Measurements from ENCODE around the gene TMEM151B.
"Not testable (repeated sequence)": the region's sequence is repeated elsewhere in the genome, so short reads cannot be mapped to it uniquely, and the experiment has no call there.

Gene TMEM151B

DNA sequence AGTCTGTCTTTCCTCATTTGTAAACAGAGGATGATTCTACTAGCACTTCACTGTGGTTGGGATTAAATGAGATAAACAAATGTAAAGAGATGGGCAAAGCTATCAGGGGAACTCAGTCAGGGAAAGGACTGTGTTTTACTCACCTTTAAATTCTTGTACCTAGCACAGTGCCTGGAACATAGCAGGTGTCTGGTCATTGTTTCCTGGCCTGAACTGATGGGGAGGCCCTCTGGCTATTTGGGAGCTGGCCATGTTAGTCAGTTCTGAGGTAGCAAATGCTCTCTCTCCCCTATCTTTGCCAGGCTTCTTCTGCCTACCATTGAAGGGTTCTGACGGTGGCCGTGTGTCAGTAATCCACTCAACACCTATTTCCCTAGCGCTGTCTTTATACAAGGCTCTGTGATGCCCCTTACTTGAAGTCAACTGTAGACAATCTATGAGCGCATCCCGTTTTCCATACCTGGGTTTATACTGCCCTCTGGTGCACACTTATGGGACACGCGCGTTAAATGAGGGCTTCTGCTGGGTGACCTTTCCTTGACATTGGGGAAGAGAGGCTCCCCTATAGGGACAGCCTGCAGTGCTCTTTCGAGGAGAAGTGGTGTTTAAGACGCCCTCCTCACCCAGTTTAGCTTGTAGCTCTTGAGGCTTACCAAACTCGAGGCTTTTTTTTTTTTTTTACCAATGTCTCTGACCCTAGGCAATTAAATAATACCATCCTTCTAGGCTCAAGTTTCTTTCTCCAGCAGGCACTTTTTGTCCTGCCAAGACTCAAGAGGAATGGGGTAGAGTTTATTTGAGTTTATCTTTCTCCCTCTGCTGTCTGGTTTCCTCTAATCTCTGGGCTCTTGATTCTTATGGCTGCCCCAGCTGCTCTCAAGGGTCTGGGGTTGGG is 68.2 kb downstream of the TMEM151B start:
- peak; percentile 20 for DNase-seq (ENCODE audit: low read depth, low spot score)

DNA sequence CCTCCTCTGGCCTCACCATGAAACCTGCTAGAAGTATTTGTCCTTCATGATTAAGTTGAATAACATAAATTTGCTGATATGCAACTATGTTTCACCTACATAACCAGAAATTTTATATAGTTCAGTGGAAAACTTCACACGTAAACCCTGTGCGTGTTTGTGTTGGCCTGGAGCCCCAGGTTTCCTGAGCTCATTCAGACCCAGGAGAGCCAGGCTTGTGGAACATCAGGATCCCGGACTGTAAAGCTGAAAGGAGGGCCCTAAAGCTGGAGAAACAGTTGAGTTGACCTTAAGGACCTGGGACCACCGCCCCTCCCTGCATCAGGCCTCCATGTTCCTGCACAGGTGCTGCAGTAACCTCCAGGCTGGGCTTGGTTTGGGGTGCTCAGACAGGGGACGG is 69.1 kb downstream of the TMEM151B start:
- H3K9ac ChIP-seq (ENCODE audit: insufficient read length), result no peak overlapping the region
- DNase-seq (ENCODE audit: low read depth, low spot score), result no peak
- no peaks in the 10 kb centered on the region for H3K36me3 ChIP-seq (ENCODE audit: insufficient read depth, low read length)
- no peaks in the 10 kb centered on the region for H3K9me3 ChIP-seq (ENCODE audit: low read depth, low read length)
- no peak for TF ChIP-seq POLR2AphosphoS5 (IDR thresholded peaks at IDR 0.05; ENCODE audit: borderline replicate concordance, low read depth, low read length)
- no peak overlapping the region for H3K27ac ChIP-seq
- H3K4me3 ChIP-seq, result no peak overlapping the region

More for the DNA sequence above, 68.2 kb downstream of the TMEM151B start:
- H3K9me3 ChIP-seq (ENCODE audit: low read depth, low read length), result no peaks in the 10 kb centered on the region
- no peaks in the 10 kb centered on the region for H3K36me3 ChIP-seq (ENCODE audit: insufficient read depth, low read length)
- TF ChIP-seq FOXP2 (optimal IDR thresholded peaks at IDR 0.05; ENCODE audit: control extremely low read depth, extremely low read length, insufficient read depth), result no peak
- no peak for TF ChIP-seq POLR2AphosphoS5 (IDR thresholded peaks at IDR 0.05; ENCODE audit: borderline replicate concordance, low read depth, low read length)
- TF ChIP-seq EZH2 (IDR thresholded peaks at IDR 0.05), result no peak
- no peak overlapping the region for H3K9ac ChIP-seq (ENCODE audit: insufficient read length)
- H3K27ac ChIP-seq, result no peak overlapping the region
- H3K4me3 ChIP-seq, result no peak overlapping the region

DNA sequence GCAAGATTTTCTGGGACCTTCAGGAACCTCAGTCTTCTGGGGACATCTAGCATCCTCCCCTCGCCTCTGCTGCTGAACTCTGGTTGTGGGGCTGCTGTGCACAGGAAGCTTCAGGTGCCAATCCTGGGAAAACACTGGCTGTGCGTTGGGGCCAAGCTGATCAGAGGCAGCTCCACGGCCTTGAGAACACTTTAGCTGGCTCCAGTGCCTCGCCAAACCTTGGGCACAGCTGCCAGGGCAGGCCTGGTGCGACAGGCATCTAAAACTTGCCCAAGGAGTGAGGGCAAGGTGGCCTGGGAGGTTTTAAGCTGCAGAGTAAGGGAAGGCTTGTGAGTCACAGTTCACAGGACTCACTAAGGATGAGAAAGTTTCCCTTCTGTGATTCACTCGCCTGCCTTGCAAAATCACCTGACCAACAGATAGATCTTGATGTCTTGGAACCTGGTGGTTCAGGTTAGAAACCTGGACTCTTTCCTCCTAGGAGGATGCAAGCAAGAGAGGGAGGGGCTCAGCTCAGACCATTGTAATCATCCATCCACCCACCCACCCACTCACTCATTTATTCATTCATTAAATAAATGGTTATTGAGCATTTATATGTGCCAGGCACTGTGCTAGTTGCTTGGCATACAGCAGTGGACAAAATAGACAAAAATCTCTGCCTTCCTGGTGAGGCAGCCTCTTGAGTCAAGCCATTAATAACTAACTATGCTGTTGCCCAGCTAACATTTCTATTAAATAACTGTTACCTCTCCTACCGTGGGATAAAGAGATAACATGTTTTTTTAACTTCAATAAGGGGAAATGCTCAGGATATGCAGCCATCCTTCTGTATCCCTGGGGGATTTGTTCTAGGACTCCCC is 69.7 kb downstream of the TMEM151B start:
- Histone ChIP-seq H3K27ac (no peak overlapping the region), H3K9ac (ENCODE audit: insufficient read length) (no peak overlapping the region), H3K4me3 (no peak overlapping the region), H3K36me3 (ENCODE audit: insufficient read depth, low read length) (no peaks in the 10 kb centered on the region), H3K9me3 (ENCODE audit: low read depth, low read length) (no peaks in the 10 kb centered on the region)
- no peak for DNase-seq (ENCODE audit: low read depth, low spot score)
- TF ChIP-seq EZH2 (IDR thresholded peaks at IDR 0.05) (no peak), FOXP2 (optimal IDR thresholded peaks at IDR 0.05; ENCODE audit: control extremely low read depth, extremely low read length, insufficient read depth) (no peak), POLR2AphosphoS5 (IDR thresholded peaks at IDR 0.05; ENCODE audit: borderline replicate concordance, low read depth, low read length) (no peak)

DNA sequence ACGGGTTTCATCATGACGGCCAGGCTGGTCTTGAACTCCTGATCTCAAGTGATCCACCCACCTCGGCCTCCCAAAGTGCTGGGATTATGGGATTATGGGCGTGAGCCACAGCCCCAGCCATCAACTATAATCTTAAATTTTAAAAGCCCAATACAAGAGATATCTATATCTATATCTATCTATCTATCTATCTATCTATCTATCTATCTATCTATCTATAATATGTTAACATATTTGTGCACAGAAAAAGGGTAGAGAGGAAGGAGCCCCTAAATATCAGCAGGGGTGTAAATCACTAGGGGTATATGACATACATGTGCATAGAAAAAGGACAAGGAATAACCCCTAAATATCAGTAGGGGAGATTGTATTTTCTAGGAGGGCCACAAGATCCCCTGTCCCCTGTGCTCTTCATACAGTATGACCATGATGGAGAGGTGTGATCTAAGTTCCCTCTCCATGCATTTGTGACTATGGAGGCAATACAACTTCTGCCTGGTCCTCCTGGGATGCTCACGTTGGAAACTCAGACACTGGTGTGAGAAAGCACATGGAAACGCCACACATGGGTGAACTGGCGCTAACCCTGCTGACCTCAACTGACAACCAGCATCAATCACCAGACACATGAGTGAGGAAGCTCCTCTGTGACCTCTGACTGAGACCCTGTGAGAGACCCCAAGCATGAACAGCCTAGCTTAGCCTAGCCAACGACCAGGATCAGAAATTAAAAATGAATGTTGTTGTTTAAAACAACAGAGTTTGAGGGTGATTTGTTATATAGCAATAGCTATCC is 71.0 kb downstream of the TMEM151B start:
- no peak overlapping the region for H3K4me3 ChIP-seq
- TF ChIP-seq FOXP2 (optimal IDR thresholded peaks at IDR 0.05; ENCODE audit: control extremely low read depth, extremely low read length, insufficient read depth) (no peak), POLR2AphosphoS5 (IDR thresholded peaks at IDR 0.05; ENCODE audit: borderline replicate concordance, low read depth, low read length) (no peak), EZH2 (IDR thresholded peaks at IDR 0.05) (no peak)
- H3K9ac ChIP-seq (ENCODE audit: insufficient read length), result no peak overlapping the region
- no peaks in the 10 kb centered on the region for H3K9me3 ChIP-seq (ENCODE audit: low read depth, low read length)
- no peaks in the 10 kb centered on the region for H3K36me3 ChIP-seq (ENCODE audit: insufficient read depth, low read length)
- no peak overlapping the region for H3K27ac ChIP-seq
- DNase-seq (ENCODE audit: low read depth, low spot score), result no peak

DNA sequence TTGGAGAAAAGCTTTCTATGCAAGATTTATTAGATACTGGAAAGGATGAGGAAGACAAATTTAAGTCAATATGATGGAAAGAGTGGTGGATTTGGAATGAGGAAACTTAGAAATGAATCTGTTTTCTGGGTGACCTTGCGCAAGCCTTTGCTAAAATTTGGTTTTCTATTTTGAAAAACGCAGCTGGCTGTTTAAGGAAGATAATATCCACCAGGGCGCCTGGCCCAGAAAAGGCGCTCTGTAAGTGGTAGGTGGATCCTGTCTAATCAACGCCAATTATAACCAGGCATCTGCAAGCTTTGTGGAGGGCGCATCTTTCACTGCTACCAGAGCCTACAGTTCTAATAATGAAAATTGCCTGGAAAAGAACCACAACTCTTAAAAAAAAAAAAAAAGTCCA is 71.8 kb downstream of the TMEM151B start:
- H3K9ac ChIP-seq (ENCODE audit: insufficient read length), result no peak overlapping the region
- H3K36me3 ChIP-seq (ENCODE audit: insufficient read depth, low read length), result no peaks in the 10 kb centered on the region
- DNase-seq (ENCODE audit: low read depth, low spot score), result no peak
- no peak overlapping the region for H3K4me3 ChIP-seq
- no peak overlapping the region for H3K27ac ChIP-seq
- TF ChIP-seq POLR2AphosphoS5 (IDR thresholded peaks at IDR 0.05; ENCODE audit: borderline replicate concordance, low read depth, low read length), result no peak
- no peaks in the 10 kb centered on the region for H3K9me3 ChIP-seq (ENCODE audit: low read depth, low read length)

DNA sequence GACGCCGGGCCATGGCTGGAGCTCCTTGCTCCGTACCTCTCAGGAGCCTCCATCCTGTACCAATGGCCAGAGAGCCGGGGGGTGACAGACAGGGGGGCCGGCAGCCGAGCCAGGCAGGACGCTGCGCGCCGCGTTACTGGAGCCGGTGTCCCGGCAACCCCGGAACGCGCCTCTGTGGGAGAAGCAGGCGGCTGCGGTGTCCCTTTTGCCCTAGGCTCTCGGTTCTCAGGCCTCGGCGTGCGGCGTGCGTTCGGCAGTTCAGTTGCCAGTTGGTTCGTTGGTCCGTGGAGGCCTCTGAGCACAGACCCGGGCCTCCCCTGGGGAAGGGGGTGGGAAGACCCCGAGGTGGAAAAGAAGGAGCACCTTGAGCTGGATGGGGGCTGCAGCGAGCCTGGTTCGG is 72.2 kb downstream of the TMEM151B start, which contains the start of gene SPATS1:
Gene SPATS1, plus strand, starts transcription at position 162 of the 400 bp plus-strand sequence. CDS start 446 bp downstream, outside the sequence.
- no peak for DNase-seq (ENCODE audit: low read depth, low spot score)
- Histone ChIP-seq H3K27ac (no peak within 1 kb of the TSS), H3K4me3 (no peak within 1 kb of the TSS)

DNA sequence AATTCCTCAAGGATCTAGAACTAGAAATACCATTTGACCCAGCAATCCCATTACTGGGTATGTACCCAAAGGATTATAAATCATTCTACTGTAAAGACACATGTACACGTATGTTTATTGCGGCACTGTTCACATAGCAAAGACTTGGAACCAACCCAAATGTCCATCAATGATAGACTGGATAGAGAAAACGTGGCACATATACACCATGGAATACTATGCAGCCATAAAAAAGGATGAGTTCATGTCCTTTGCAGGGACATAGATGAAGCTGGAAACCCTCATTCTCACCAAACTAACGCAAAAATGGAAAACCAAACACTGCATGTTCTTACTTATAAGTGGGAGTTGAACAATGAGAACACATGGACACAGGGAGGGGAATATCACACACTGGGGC is 76.6 kb downstream of the TMEM151B start:
- DNase-seq (ENCODE audit: low read depth, low spot score); H3K36me3 ChIP-seq (ENCODE audit: insufficient read depth, low read length); H3K9me3 ChIP-seq (ENCODE audit: low read depth, low read length); H3K27ac ChIP-seq; H3K9ac ChIP-seq (ENCODE audit: insufficient read length); H3K4me3 ChIP-seq: not testable (repeated sequence)

More for the DNA sequence above, 72.2 kb downstream of the TMEM151B start, which contains the start of gene SPATS1:
- Histone ChIP-seq H3K36me3 (ENCODE audit: insufficient read depth, low read length) (no peaks in the 10 kb centered on the region), H3K9me3 (ENCODE audit: low read depth, low read length) (no peaks in the 10 kb centered on the region), H3K9ac (ENCODE audit: insufficient read length) (no peak within 1 kb of the TSS)
- no peak for TF ChIP-seq POLR2AphosphoS5 (IDR thresholded peaks at IDR 0.05; ENCODE audit: borderline replicate concordance, low read depth, low read length)

DNA sequence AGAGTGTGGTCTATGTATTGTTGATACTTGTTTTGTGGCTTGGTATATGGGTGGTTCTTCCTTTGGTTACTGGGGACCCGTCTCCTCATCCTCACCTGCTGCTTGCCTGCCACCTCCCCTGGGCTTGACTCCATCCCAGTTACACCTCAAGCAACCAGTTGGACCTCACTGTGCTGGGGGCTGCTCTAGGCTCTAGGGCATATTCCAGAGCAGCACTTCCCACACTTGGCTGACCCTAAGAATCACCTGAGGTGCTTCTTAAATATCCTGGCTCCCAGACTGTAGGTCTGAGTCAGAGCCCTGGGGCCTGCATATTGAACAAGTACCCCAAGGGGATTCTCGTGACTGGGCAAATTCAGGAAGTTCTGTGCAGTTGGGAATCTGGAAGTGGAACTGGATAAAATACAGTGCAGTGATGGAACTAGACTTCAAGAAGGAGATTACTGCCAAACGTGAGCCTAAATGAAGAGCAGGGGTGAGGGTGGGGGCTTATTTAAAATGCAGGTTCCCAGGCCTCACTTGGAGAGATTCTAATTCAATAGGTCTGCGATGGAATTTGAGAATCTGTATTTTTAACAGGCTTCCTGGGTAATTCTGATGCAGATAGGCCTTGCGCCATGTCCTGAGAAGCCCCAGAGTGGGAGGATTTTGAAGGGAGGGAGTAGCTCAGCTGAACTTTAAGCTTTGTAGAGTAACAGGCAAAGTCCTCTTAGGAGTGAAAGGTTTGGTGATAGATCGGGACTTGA is 79.8 kb downstream of the TMEM151B start:
- TF ChIP-seq FOXP2 (optimal IDR thresholded peaks at IDR 0.05; ENCODE audit: control extremely low read depth, extremely low read length, insufficient read depth), result no peak
- TF ChIP-seq POLR2AphosphoS5 (IDR thresholded peaks at IDR 0.05; ENCODE audit: borderline replicate concordance, low read depth, low read length), result no peak
- no peak for TF ChIP-seq EZH2 (IDR thresholded peaks at IDR 0.05)
- H3K27ac ChIP-seq, result no peak overlapping the region
- H3K36me3 ChIP-seq (ENCODE audit: insufficient read depth, low read length), result no peaks in the 10 kb centered on the region
- no peaks in the 10 kb centered on the region for H3K9me3 ChIP-seq (ENCODE audit: low read depth, low read length)
- no peak for DNase-seq (ENCODE audit: low read depth, low spot score)
- H3K4me3 ChIP-seq, result no peak overlapping the region
- no peak overlapping the region for H3K9ac ChIP-seq (ENCODE audit: insufficient read length)

DNA sequence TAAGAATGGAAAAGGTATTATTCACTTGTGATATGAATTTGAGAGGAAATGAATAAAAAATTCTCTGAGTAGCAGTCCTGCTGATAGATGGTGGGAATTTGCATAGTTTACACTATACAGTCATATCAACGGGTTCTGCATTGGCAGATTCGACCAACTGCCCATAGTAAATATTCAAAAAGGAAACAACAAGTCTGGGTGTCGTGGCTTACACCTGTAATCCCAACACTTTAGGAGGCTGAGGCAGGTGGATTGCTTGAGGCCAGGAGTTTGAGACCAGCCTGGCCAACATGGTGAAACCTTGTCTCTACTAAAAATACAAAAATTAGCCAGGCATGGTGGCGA is 80.4 kb downstream of the TMEM151B start:
- not testable (repeated sequence) for H3K9me3 ChIP-seq (ENCODE audit: low read depth, low read length); H3K27ac ChIP-seq; H3K9ac ChIP-seq (ENCODE audit: insufficient read length); H3K36me3 ChIP-seq (ENCODE audit: insufficient read depth, low read length); H3K4me3 ChIP-seq; DNase-seq (ENCODE audit: low read depth, low spot score)

All from SK-N-MC (cell line).